ENCODE results near the gene FRZB.

- no peak for TF ChIP-seq POLR2AphosphoS5 (IDR thresholded peaks at IDR 0.05; ENCODE audit: borderline replicate concordance, low read depth, low read length)
- no peak for TF ChIP-seq EZH2 (IDR thresholded peaks at IDR 0.05)
Measured at GRCh38 chr2:182814804-182815203, 51.6 kb downstream of the FRZB start.

Measured in SK-N-MC (cell line).